ENCODE measurements around the gene INPP5A. TPM values are rescaled to one million over a fixed set of nuclear protein-coding genes. Genes with fewer than 3 reads are reported as not detected.

Gene INPP5A
- total RNA-seq, 6 donors from 2014 or later, result 28.6 to 81.7 (median 44.8) TPM

- 97 to 98% methylated on average over 8 to 13 of the region's 13 CpGs for WGBS, 2 donors
- no peak for ATAC-seq (ENCODE audit: low FRiP score in 2 of 2)
Observed at GRCh38 chr10:132727411-132727810, 189.8 kb downstream of the INPP5A start.

DNA sequence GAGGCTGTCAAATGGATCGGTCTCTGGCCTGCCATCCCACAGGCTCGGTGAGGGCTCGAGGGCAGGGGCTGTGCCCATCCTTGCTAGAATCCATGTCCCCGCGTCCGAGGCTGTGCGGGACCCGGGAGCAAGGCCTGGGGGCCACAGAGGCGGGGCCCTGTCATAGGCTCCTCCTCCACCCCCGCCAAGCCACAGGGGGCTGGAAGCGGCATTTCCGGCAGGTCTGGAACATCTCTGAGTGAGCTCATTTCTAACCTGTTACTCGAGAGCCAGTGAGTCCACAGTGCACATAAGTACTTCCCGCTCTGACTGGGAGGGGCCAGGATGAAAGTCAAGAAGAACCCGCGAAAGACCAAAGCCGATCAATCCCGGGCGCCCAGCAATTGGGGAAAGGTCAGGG, 190.7 kb downstream of the INPP5A start:
- Histone ChIP-seq H3K4me3 (no peak overlapping the region), H3K27ac (no peak overlapping the region), H3K36me3 (peaks cover 0 to 82% (median 33%) of the 10 kb centered on the region in 4 donors), H3K9me3 (no peaks in the 10 kb centered on the region), H3K4me1 (no peaks in the 10 kb centered on the region), H3K27me3 (no peaks in the 10 kb centered on the region)
- WGBS, 2 donors, result 87 to 89% methylated on average over 8 to 13 of the region's 19 CpGs
- TF ChIP-seq POLR2A (IDR thresholded peaks at IDR 0.05) (no peak), POLR2AphosphoS5 (IDR thresholded peaks at IDR 0.05) (no peak), EP300 (IDR thresholded peaks at IDR 0.05) (no peak)
- TF ChIP-seq, protein P1, sequence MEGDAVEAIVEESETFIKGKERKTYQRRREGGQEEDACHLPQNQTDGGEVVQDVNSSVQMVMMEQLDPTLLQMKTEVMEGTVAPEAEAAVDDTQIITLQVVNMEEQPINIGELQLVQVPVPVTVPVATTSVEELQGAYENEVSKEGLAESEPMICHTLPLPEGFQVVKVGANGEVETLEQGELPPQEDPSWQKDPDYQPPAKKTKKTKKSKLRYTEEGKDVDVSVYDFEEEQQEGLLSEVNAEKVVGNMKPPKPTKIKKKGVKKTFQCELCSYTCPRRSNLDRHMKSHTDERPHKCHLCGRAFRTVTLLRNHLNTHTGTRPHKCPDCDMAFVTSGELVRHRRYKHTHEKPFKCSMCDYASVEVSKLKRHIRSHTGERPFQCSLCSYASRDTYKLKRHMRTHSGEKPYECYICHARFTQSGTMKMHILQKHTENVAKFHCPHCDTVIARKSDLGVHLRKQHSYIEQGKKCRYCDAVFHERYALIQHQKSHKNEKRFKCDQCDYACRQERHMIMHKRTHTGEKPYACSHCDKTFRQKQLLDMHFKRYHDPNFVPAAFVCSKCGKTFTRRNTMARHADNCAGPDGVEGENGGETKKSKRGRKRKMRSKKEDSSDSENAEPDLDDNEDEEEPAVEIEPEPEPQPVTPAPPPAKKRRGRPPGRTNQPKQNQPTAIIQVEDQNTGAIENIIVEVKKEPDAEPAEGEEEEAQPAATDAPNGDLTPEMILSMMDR (IDR thresholded peaks at IDR 0.05), result no peak
- DNase-seq (peak in 1 of 2 donors; percentile 63), ATAC-seq (ENCODE audit: low FRiP score in 2 of 2) (no peak)

More at GRCh38 chr10:132727411-132727810, 189.8 kb downstream of the INPP5A start:
- Histone ChIP-seq H3K27ac (no peak overlapping the region), H3K27me3 (no peaks in the 10 kb centered on the region), H3K9me3 (no peaks in the 10 kb centered on the region), H3K4me1 (no peaks in the 10 kb centered on the region), H3K36me3 (peaks cover 0 to 77% (median 31%) of the 10 kb centered on the region in 4 donors), H3K4me3 (no peak overlapping the region)
- TF ChIP-seq POLR2AphosphoS5 (IDR thresholded peaks at IDR 0.05) (no peak), POLR2A (IDR thresholded peaks at IDR 0.05) (no peak), EP300 (IDR thresholded peaks at IDR 0.05) (no peak)
- TF ChIP-seq, protein P1 (IDR thresholded peaks at IDR 0.05), result no peak
- DNase-seq, result peak in 1 of 2 donors; percentile 50

GRCh38 chr10:132728741-132729140, 191.2 kb downstream of the INPP5A start:
- 85 to 100% methylated on average over 1 to 14 of the region's 22 CpGs for WGBS, 2 donors

DNA sequence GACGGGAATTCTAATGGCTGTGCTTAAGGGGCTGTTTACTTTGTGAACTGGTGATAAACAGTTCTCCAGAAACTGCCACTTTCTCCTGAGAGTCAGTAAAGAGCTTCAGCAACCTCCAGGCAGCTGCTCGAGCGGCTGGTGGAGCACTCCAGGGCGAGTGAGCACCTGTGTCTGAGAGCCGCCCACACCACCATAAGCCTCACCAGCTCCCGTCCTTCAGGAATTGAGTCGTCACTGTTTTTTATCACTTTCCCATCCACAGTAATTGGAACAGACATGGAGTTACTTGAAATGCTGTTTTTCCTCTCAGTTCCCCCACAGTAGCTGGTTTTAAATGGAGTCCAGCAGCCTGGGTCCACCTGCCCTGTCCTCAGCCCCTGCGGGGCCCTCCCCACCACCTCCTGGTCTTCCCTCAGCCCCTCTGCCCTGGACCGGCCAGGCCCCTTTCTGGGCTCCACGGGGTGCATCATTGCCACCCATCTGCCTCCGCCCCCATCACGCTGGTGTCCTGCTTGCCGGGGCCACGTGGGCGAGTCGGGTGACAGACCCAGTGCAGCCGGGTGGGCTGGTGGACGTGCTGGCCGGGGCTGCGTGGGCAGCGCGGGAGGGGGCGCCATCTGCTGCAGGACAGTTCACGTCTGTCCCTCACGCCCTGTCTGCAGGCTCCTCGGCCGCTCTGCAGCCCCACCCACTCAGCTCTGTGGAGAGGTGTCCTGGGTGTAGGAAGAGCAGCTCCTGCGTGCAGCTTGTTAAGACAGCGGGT, 192.4 kb downstream of the INPP5A start:
- Histone ChIP-seq H3K9me3 (no peaks in the 10 kb centered on the region), H3K36me3 (peaks cover 0 to 81% (median 40%) of the 10 kb centered on the region in 4 donors), H3K4me3 (no peak overlapping the region), H3K27ac (no peak overlapping the region), H3K27me3 (no peaks in the 10 kb centered on the region), H3K4me1 (no peaks in the 10 kb centered on the region)
- peak in 1 of 2 donors; percentile 82 for DNase-seq
- 90 to 94% methylated on average over 23 to 27 of the region's 29 CpGs for WGBS, 2 donors
- no peak for ATAC-seq (ENCODE audit: low FRiP score in 2 of 2)
- TF ChIP-seq EP300 (IDR thresholded peaks at IDR 0.05), result no peak
- TF ChIP-seq POLR2A (IDR thresholded peaks at IDR 0.05), result no peak

More at GRCh38 chr10:132728741-132729140, 191.2 kb downstream of the INPP5A start:
- Histone ChIP-seq H3K9me3 (no peaks in the 10 kb centered on the region), H3K4me1 (no peaks in the 10 kb centered on the region), H3K27me3 (no peaks in the 10 kb centered on the region), H3K27ac (no peak overlapping the region), H3K4me3 (no peak overlapping the region), H3K36me3 (peaks cover 0 to 85% (median 36%) of the 10 kb centered on the region in 4 donors)
- TF ChIP-seq POLR2AphosphoS5 (IDR thresholded peaks at IDR 0.05), result no peak
- TF ChIP-seq, protein P1 (IDR thresholded peaks at IDR 0.05), result no peak
- no peak for TF ChIP-seq EP300 (IDR thresholded peaks at IDR 0.05)
- no peak for TF ChIP-seq POLR2A (IDR thresholded peaks at IDR 0.05)
- ATAC-seq (ENCODE audit: low FRiP score in 2 of 2) (no peak), DNase-seq (peak in 1 of 2 donors; percentile 80)

- no peaks in the 10 kb centered on the region for H3K27me3 ChIP-seq
- H3K9me3 ChIP-seq, result no peaks in the 10 kb centered on the region
- no peak overlapping the region for H3K4me3 ChIP-seq
- H3K4me1 ChIP-seq, result no peaks in the 10 kb centered on the region
- 86 to 93% methylated on average over 15 of the region's 15 CpGs for WGBS, 2 donors
- DNase-seq (peak in 1 of 2 donors; percentile 56), ATAC-seq (ENCODE audit: low FRiP score in 2 of 2) (no peak)
- peaks cover 0 to 75% (median 42%) of the 10 kb centered on the region in 4 donors for H3K36me3 ChIP-seq
- H3K27ac ChIP-seq, result no peak overlapping the region
- TF ChIP-seq EP300 (IDR thresholded peaks at IDR 0.05) (no peak), POLR2AphosphoS5 (IDR thresholded peaks at IDR 0.05) (no peak), POLR2A (IDR thresholded peaks at IDR 0.05) (no peak)
- TF ChIP-seq, protein P1 (IDR thresholded peaks at IDR 0.05), result no peak
Observed at GRCh38 chr10:132730573-132730953, 193.0 kb downstream of the INPP5A start.

Measured in upper lobe of left lung (tissue), 6 donors.